Cardiac fibroblast (primary cell): Measurements from ENCODE around the gene NXPH2.

Source experiments
- DNase-seq, 2 donors: peaks; one replicate each; pipeline versions ENCODE4 v3.0.0 to v3.0.0-alpha.2; 2010; ENCODE audit warnings: low read depth in 2 of 2
- H3K4me3 ChIP-seq, 2 donors: replicated peaks in 1 of 2; 1 replicate in 1 of 2; 2 replicates in 1 of 2; pipeline ENCODE4 v1.5.1; 2011; ENCODE audit warnings: low read depth in 2 of 2, low read length in 2 of 2, mild to moderate bottlenecking in 2 of 2, moderate library complexity in 1 of 2
- CTCF ChIP-seq: IDR thresholded peaks from one replicate; pipeline ENCODE4 v1.5.1; 2011; ENCODE audit warnings: low read depth, mild to moderate bottlenecking, low read length, inconsistent platforms

NXPH2 gene

DNA sequence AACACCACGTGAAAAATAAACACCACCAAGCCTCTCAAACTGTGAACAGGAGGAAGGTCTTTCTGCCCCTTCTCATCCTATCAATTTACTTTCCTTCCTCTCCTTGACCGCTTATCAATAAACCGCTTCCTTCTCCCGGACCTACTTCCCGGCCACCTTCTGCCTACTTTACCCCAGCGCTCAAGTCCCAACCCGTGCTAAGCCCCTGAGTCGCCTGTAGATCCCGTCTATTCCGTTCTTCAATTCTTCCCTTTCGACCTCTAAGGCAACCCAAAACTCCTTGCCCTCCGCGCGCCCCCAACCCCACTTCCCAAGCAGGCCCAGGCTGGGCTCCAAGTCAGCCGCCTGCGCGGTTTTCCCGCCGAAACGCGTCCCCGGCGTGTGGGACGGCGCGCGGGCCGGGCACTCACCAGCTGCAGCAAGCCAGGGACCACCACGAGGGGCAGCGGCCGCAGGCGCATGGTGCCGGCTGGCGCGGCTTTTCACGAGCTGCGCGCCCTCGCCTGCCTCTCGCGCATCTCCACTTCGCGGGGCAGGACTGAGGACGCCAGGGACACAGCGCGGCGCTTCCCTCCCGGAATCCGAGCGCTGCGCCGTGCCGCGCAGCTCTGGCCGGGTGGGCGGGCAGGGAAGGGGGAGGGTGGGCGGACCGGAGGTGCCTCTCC, at the start of gene NXPH2:
Gene NXPH2 (minus strand): TSS at position 610 of the 665 bp plus-strand sequence. CDS start 149 bp downstream, at position 461.
- no peak for TF ChIP-seq CTCF
- H3K4me3 ChIP-seq = no peak within 1 kb of the TSS
- DNase-seq = peak in 1 of 2 donors; percentile 4

GRCh38 chr2:138829326-138829919, 49.2 kb upstream of the NXPH2 start:
- TF ChIP-seq CTCF = peak; percentile 16
- no peak overlapping the region for H3K4me3 ChIP-seq
- peak; percentile 26 to 28 for DNase-seq

DNA sequence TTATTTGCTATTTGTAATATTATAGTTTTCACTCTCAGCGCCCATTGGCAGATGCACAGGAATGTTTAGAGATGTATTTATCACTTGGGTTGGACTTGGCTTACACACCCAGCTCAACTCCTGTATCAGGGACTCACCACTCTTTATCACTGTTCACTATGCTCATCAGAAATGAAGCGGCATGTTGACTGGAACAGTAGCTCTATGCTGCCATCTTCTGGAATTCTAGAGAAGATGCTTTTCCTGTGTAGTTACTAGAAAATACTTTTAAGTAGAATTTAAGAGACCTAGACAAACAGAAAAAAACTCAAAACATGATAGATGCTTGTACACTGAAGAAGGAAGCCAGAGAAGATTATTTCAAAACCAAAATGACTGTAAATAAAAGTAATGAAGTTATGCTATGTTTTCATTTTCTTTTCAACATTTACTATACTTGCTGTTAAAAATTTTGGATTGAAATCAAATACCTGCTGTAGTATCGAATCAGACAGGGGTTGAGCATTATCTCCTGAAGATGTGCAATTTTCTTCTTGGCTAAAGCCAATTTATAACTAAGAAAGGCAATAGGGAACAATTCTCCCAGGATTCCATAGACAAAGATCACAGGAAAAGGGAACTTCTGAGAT, 47.4 kb upstream of the NXPH2 start:
- peak; percentile 77 to 79 for DNase-seq
- no peak overlapping the region for H3K4me3 ChIP-seq
- peak; percentile 64 for TF ChIP-seq CTCF

DNA sequence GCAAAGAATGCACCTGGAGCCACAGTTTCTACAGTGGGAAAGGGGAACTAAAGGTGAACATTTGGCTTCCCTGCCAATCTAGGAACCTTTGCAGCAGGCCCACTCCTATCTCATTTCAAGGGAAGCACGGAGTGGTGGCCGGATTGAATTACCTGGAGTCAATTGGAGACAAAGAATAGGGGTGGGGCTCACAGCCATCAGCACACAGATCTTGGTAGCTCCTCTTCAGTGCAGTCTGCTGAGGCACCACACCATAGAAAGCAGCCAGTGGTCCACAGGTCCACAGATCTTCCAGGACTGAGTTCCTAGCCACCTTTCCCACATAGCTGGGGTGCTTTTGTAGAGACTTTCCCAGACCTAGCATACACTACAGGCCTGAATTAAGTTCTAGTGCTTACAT, 43.5 kb upstream of the NXPH2 start:
- DNase-seq = no peak
- H3K4me3 ChIP-seq = no peak overlapping the region
- no peak for TF ChIP-seq CTCF

- DNase-seq = no peak
- no peak overlapping the region for H3K4me3 ChIP-seq
- TF ChIP-seq CTCF = no peak
Observed at GRCh38 chr2:138819964-138820363, 39.8 kb upstream of the NXPH2 start.

GRCh38 chr2:138818556-138818955, 38.4 kb upstream of the NXPH2 start:
- DNase-seq = peak in 1 of 2 donors; percentile 1
- H3K4me3 ChIP-seq = no peak overlapping the region
- no peak for TF ChIP-seq CTCF
